ENCODE results near the gene PDZD7. TPM values are rescaled to one million over a fixed set of nuclear protein-coding genes. Genes with fewer than 3 reads are reported as not detected.

PDZD7 gene
- total and polyA plus RNA-seq, 2 donors (not counting 3 experiments of a cell fraction or from before 2014, with no cell fraction given): 0.41 to 1.6 TPM

- no peaks in the 10 kb centered on the region for H3K9me3 ChIP-seq (replicated peaks; ENCODE audit: control insufficient read depth, insufficient read depth, low read length)
- H4K20me1 ChIP-seq (replicated peaks; ENCODE audit: control insufficient read depth, extremely low read depth, insufficient read depth, low read length): no peaks in the 10 kb centered on the region
- DNase-seq (ENCODE audit: low read depth, low spot score): no peak
- H3K36me3 ChIP-seq (ENCODE audit: control insufficient read depth in 2 of 2, extremely low read depth in 1 of 2, insufficient read depth in 2 of 2, low read length in 2 of 2): peaks cover 0 to 4% of the 10 kb centered on the region in 2 experiments
- dilution Hi-C loops (cut with MboI; ENCODE audit: extremely low pct_ligation_motif_present, low sequenced_read_pairs) (no loop called here), intact Hi-C loops (cut with micrococcal nuclease) (no loop called here)
- no peak overlapping the region for H3K27ac ChIP-seq (ENCODE audit: insufficient read depth, low read depth, low read length)
- H3K27me3 ChIP-seq (ENCODE audit: control insufficient read depth in 2 of 2, insufficient read depth in 2 of 2, low read length in 2 of 2): no peaks in the 10 kb centered on the region
- peaks cover 12% of the 10 kb centered on the region for H3K4me1 ChIP-seq (ENCODE audit: control insufficient read depth, extremely low read depth, insufficient read depth, low read length)
- H3K9me1 ChIP-seq (replicated peaks; ENCODE audit: control insufficient read depth, extremely low read depth, insufficient read depth, low read length): no peaks in the 10 kb centered on the region
- no peak overlapping the region for H3K9ac ChIP-seq (replicated peaks; ENCODE audit: extremely low read depth, insufficient read depth, low read length)
- H3K4me2 ChIP-seq (ENCODE audit: insufficient read depth, low read length): no peak overlapping the region
- no TSS peak for BruUV-seq (replicated peaks)
- TF ChIP-seq EZH2 (IDR thresholded peaks at IDR 0.05; ENCODE audit: borderline replicate concordance, low read depth, low read length, severe bottlenecking): no peak
- no peak for TF ChIP-seq CTCF (IDR thresholded peaks at IDR 0.05; ENCODE audit: extremely low read depth in 1 of 2, insufficient read depth in 1 of 2, low read depth in 1 of 2, low read length in 2 of 2)
- TF ChIP-seq GATA2 (IDR thresholded peaks at IDR 0.05; ENCODE audit: insufficient read depth, insufficient read length, low read depth, low read length): no peak
- ChIA-PET POLR2A (no interaction called here), CTCF (interaction anchor here (1.0 to 5.3 kb wide), 4 partner anchors 10 to 47 kb away, joined by 4 to 54 read pairs (median 15); no protein-coding TSS in a partner anchor)
- no peak overlapping the region for H3K4me3 ChIP-seq (replicated peaks in 1 of 3; ENCODE audit: insufficient read depth in 1 of 3, low read depth in 1 of 3, low read length in 3 of 3)
- FAIRE-seq: no peak
- H3K79me2 ChIP-seq (ENCODE audit: control insufficient read depth, insufficient read depth, low read length): no peaks in the 10 kb centered on the region
- no peak overlapping the region for H2AFZ ChIP-seq (ENCODE audit: low read depth, low read length)
These were observed 63.6 kb downstream of the PDZD7 start for GRCh38 chr10:100967332-100967731.

- dilution Hi-C loops (cut with MboI; ENCODE audit: extremely low pct_ligation_motif_present, low sequenced_read_pairs): no loop called here
- H3K36me3 ChIP-seq (ENCODE audit: control insufficient read depth in 2 of 2, extremely low read depth in 1 of 2, insufficient read depth in 2 of 2, low read length in 2 of 2): peaks cover 0 to 4% of the 10 kb centered on the region in 2 experiments
- TF ChIP-seq GATA2 (IDR thresholded peaks at IDR 0.05; ENCODE audit: insufficient read depth, insufficient read length, low read depth, low read length) (no peak), CTCF (IDR thresholded peaks at IDR 0.05; ENCODE audit: extremely low read depth in 1 of 2, insufficient read depth in 1 of 2, low read depth in 1 of 2, low read length in 2 of 2) (no peak), MYC (IDR thresholded peaks at IDR 0.05; ENCODE audit: low read depth, low read length) (no peak), POLR2AphosphoS5 (IDR thresholded peaks at IDR 0.05; ENCODE audit: insufficient read depth, low read depth, low read length) (no peak), EZH2 (IDR thresholded peaks at IDR 0.05; ENCODE audit: borderline replicate concordance, low read depth, low read length, severe bottlenecking) (no peak), MAX (IDR thresholded peaks at IDR 0.05; ENCODE audit: insufficient read depth, insufficient read length) (no peak)
- peaks cover 12% of the 10 kb centered on the region for H3K4me1 ChIP-seq (ENCODE audit: control insufficient read depth, extremely low read depth, insufficient read depth, low read length)
- no TSS peak for BruUV-seq (replicated peaks)
- DNase-seq (ENCODE audit: low read depth, low spot score): no peak
- ChIA-PET CTCF (interaction anchor here (1.0 to 5.3 kb wide), 4 partner anchors 10 to 48 kb away, joined by 4 to 54 read pairs (median 15); no protein-coding TSS in a partner anchor), POLR2A (no interaction called here)
- H2AFZ ChIP-seq (ENCODE audit: low read depth, low read length): no peak overlapping the region
- H4K20me1 ChIP-seq (replicated peaks; ENCODE audit: control insufficient read depth, extremely low read depth, insufficient read depth, low read length): no peaks in the 10 kb centered on the region
- intact Hi-C loops (cut with micrococcal nuclease): no loop called here
- H3K4me2 ChIP-seq (ENCODE audit: insufficient read depth, low read length): no peak overlapping the region
- H3K9me1 ChIP-seq (replicated peaks; ENCODE audit: control insufficient read depth, extremely low read depth, insufficient read depth, low read length): no peaks in the 10 kb centered on the region
- H3K27me3 ChIP-seq (ENCODE audit: control insufficient read depth in 2 of 2, insufficient read depth in 2 of 2, low read length in 2 of 2): no peaks in the 10 kb centered on the region
- H3K27ac ChIP-seq (ENCODE audit: insufficient read depth, low read depth, low read length): no peak overlapping the region
- no peaks in the 10 kb centered on the region for H3K79me2 ChIP-seq (ENCODE audit: control insufficient read depth, insufficient read depth, low read length)
- no peak overlapping the region for H3K4me3 ChIP-seq (replicated peaks in 1 of 3; ENCODE audit: insufficient read depth in 1 of 3, low read depth in 1 of 3, low read length in 3 of 3)
- H3K9me3 ChIP-seq (replicated peaks; ENCODE audit: control insufficient read depth, insufficient read depth, low read length): no peaks in the 10 kb centered on the region
- H3K9ac ChIP-seq (replicated peaks; ENCODE audit: extremely low read depth, insufficient read depth, low read length): no peak overlapping the region
- no peak for FAIRE-seq
These were observed 64.0 kb downstream of the PDZD7 start for GRCh38 chr10:100966887-100967286.

All from endothelial cell of umbilical vein (primary cell).